ENCODE results near the gene MGA. TPM values are rescaled to one million over a fixed set of nuclear protein-coding genes. Genes with fewer than 3 reads are reported as not detected.

The MGA gene
- polyA plus RNA-seq, 1 donor, result 21.7 TPM

- no peak for DNase-seq (ENCODE audit: low read depth)
These were observed 146.3 kb downstream of the MGA start for GRCh38 chr15:41806291-41807181.

GRCh38 chr15:41809121-41809520 lies 148.9 kb downstream of the MGA start:
- no peak for DNase-seq (ENCODE audit: low read depth)

GRCh38 chr15:41809526-41810220 lies 149.5 kb downstream of the MGA start:
- DNase-seq (ENCODE audit: low read depth), result no peak

GRCh38 chr15:41810651-41811431 lies 150.6 kb downstream of the MGA start:
- DNase-seq (ENCODE audit: low read depth), result no peak

GRCh38 chr15:41811432-41812195 lies 151.4 kb downstream of the MGA start:
- peak; percentile 47 for DNase-seq (ENCODE audit: low read depth)

- DNase-seq (ENCODE audit: low read depth), result no peak
These were observed 152.7 kb downstream of the MGA start for GRCh38 chr15:41812820-41813375.

GRCh38 chr15:41813426-41813825 lies 153.2 kb downstream of the MGA start:
- no peak for DNase-seq (ENCODE audit: low read depth)

GRCh38 chr15:41814534-41814933 lies 154.3 kb downstream of the MGA start:
- no peak for DNase-seq (ENCODE audit: low read depth)

- DNase-seq (ENCODE audit: low read depth), result no peak
These were observed 156.6 kb downstream of the MGA start for GRCh38 chr15:41816788-41817187.

- DNase-seq (ENCODE audit: low read depth), result no peak
These were observed 157.1 kb downstream of the MGA start for GRCh38 chr15:41817327-41817726.

- DNase-seq (ENCODE audit: low read depth), result no peak
These were observed 157.6 kb downstream of the MGA start for GRCh38 chr15:41817781-41818180.

GRCh38 chr15:41819455-41820050 lies 159.3 kb downstream of the MGA start:
- no peak for DNase-seq (ENCODE audit: low read depth)

- DNase-seq (ENCODE audit: low read depth), result no peak
These were observed 160.7 kb downstream of the MGA start for GRCh38 chr15:41820791-41821423.

- DNase-seq (ENCODE audit: low read depth), result no peak
These were observed 161.6 kb downstream of the MGA start for GRCh38 chr15:41821831-41822230.

GRCh38 chr15:41822471-41822870 lies 162.3 kb downstream of the MGA start:
- no peak for DNase-seq (ENCODE audit: low read depth)

Other genes with a start within 250 kb of the MGA start
- 34.8 TPM for gene RTF1, start 243.3 kb upstream of the MGA start, polyA plus RNA-seq (ENCODE audit: insufficient read length)
- 0.51 TPM for gene ITPKA, start 166.5 kb upstream of the MGA start, polyA plus RNA-seq (ENCODE audit: insufficient read length)
- 12.9 TPM for gene LTK, start 146.6 kb upstream of the MGA start, polyA plus RNA-seq (ENCODE audit: insufficient read length)
- 20.1 TPM for gene RPAP1, start 116.1 kb upstream of the MGA start, polyA plus RNA-seq (ENCODE audit: insufficient read length)
- 15.9 TPM for gene TYRO3, start 101.2 kb upstream of the MGA start, polyA plus RNA-seq (ENCODE audit: insufficient read length)
- 11.1 TPM for gene MAPKBP1, start 114.1 kb downstream of the MGA start, polyA plus RNA-seq (ENCODE audit: insufficient read length)
- 7.7 TPM for gene JMJD7, start 167.7 kb downstream of the MGA start, polyA plus RNA-seq (ENCODE audit: insufficient read length)
- 7.8 TPM for gene PLA2G4B, start 178.4 kb downstream of the MGA start, polyA plus RNA-seq (ENCODE audit: insufficient read length)
- 1.9 TPM for gene SPTBN5, start 233.6 kb downstream of the MGA start, polyA plus RNA-seq (ENCODE audit: insufficient read length)